Trophoblast cell (in vitro differentiated cells and primary cell): Measurements from ENCODE around the gene PTGIS.

Source experiments
- DNase-seq, 2 donors: peaks; one replicate each; pipeline ENCODE4 v3.0.0-alpha.2; 2016
- H2AFZ ChIP-seq: 2 replicates; pipeline ENCODE4 v1.6.1; 2013; ENCODE audit warnings: low read length, moderate library complexity, mild to moderate bottlenecking; ENCODE audit not compliant: insufficient read depth, poor library complexity
- H2AK5ac ChIP-seq: 2 replicates; pipeline ENCODE4 v1.6.1; 2013; ENCODE audit warnings: mild to moderate bottlenecking, low read length
- H2BK120ac ChIP-seq: 2 replicates; pipeline ENCODE4 v1.6.1; 2013; ENCODE audit warnings: low read length, mild to moderate bottlenecking, moderate library complexity; ENCODE audit not compliant: insufficient read depth, poor library complexity
- H2BK12ac ChIP-seq: 2 replicates; pipeline ENCODE4 v1.6.1; 2013; ENCODE audit warnings: mild to moderate bottlenecking, low read length, moderate library complexity
- H2BK5ac ChIP-seq: 2 replicates; pipeline ENCODE4 v1.6.1; 2013; ENCODE audit warnings: low read length, low read depth, moderate library complexity, mild to moderate bottlenecking; ENCODE audit not compliant: poor library complexity
- H3K14ac ChIP-seq: 2 replicates; pipeline ENCODE4 v1.6.1; 2013; ENCODE audit warnings: mild to moderate bottlenecking, low read length
- H3K18ac ChIP-seq: 2 replicates; pipeline ENCODE4 v1.6.1; 2013; ENCODE audit warnings: mild to moderate bottlenecking, low read length
- H3K23ac ChIP-seq: 2 replicates; pipeline ENCODE4 v1.6.1; 2013; ENCODE audit warnings: low read length
- H3K27ac ChIP-seq: 2 replicates; pipeline ENCODE4 v1.5.1; 2013; ENCODE audit warnings: low read depth, mild to moderate bottlenecking, inconsistent platforms, low read length, moderate library complexity
- H3K27me3 ChIP-seq: 2 replicates; pipeline ENCODE4 v1.6.1; 2013; ENCODE audit warnings: inconsistent platforms, mild to moderate bottlenecking, low read length, moderate library complexity; ENCODE audit not compliant: insufficient read depth
- H3K36me3 ChIP-seq, 2 experiments: 1 replicate in 1 of 2; 2 replicates in 1 of 2; pipeline ENCODE4 v1.6.1; 2013; ENCODE audit warnings: low read length in 2 of 2, mild to moderate bottlenecking in 2 of 2, moderate library complexity in 1 of 2; ENCODE audit not compliant: insufficient read depth in 2 of 2, control insufficient read depth in 1 of 2
- H3K4ac ChIP-seq: 2 replicates; pipeline ENCODE4 v1.6.1; 2013; ENCODE audit warnings: low read depth, mild to moderate bottlenecking, low read length, moderate library complexity
- H3K4me1 ChIP-seq, 2 experiments: 1 replicate in 1 of 2; 2 replicates in 1 of 2; pipeline ENCODE4 v1.6.1; 2013; ENCODE audit warnings: low read length in 2 of 2, mild to moderate bottlenecking in 2 of 2, moderate library complexity in 1 of 2; ENCODE audit not compliant: insufficient read depth in 2 of 2, control insufficient read depth in 1 of 2
- H3K4me2 ChIP-seq: 2 replicates; pipeline ENCODE4 v1.6.1; 2013; ENCODE audit warnings: inconsistent platforms, mild to moderate bottlenecking, low read length, moderate library complexity
- H3K4me3 ChIP-seq: 2 replicates; pipeline ENCODE4 v1.5.1; 2013; ENCODE audit warnings: mild to moderate bottlenecking, low read depth, low read length, inconsistent platforms
- H3K79me1 ChIP-seq: one replicate; pipeline ENCODE4 v1.6.1; 2013; ENCODE audit warnings: low read length
- H3K79me2 ChIP-seq: 2 replicates; pipeline ENCODE4 v1.6.1; 2013; ENCODE audit warnings: low read length, mild to moderate bottlenecking; ENCODE audit not compliant: control insufficient read depth, insufficient read depth, poor library complexity
- H3K9ac ChIP-seq: 2 replicates; pipeline ENCODE4 v1.6.1; 2013; ENCODE audit warnings: mild to moderate bottlenecking, low read length
- H3K9me3 ChIP-seq: 2 replicates; pipeline ENCODE4 v1.6.1; 2013; ENCODE audit warnings: low read depth, mild to moderate bottlenecking, control low read depth, inconsistent platforms, low read length; ENCODE audit not compliant: insufficient read depth
- H4K12ac ChIP-seq: 2 replicates; pipeline ENCODE4 v1.6.1; 2013; ENCODE audit warnings: low read depth, mild to moderate bottlenecking, low read length, moderate library complexity
- H4K8ac ChIP-seq: 2 replicates; pipeline ENCODE4 v1.6.1; 2013; ENCODE audit warnings: low read depth, mild to moderate bottlenecking, low read length, moderate library complexity
- H4K91ac ChIP-seq: one replicate; pipeline ENCODE4 v1.6.1; 2013; ENCODE audit warnings: low read depth, mild to moderate bottlenecking, low read length, moderate library complexity
- WGBS: extraction: QIAGEN DNeasy Blood & Tissue Kit; methylation state at CpG from one replicate; pipeline ENCODE4 v1.1.7; 2013; ENCODE audit warnings: missing lambda C conversion rate; ENCODE audit not compliant: insufficient read length, insufficient coverage; ENCODE audit errors: extremely low coverage; 5-methylcytosine and 5-hydroxymethylcytosine counted together

Gene PTGIS

DNA sequence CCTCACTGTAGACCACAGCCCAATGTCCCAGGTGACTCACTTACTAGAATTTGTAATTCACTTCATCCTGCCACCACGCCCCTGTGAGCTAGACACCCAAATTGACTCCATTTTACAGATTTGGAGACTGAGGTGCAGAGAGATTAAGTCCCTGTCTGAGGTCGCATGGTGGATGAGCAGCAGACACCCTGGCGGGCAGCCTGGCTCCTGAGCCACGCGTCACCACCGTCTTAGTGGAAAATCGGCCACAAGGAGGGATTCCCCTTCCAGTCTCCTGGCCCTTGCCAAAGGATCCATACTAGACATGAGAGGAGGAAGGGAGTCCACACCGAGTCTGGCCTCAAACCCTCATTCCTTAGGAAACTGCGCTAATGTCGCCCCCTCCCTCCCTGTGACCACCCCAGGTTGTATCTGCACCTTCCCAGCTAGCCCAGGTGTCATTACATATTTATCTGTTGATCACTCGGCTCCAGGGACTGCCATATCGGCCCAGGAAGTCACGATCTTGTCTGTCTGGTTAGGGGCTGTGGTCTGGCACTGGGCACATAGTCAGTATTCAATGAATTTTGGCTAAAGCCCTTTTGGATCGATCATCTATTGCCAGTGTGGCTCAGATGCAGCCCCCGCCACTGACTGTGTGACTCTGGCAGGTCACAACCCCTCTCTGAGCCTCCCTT lies 25.7 kb upstream of the PTGIS start:
- H2AK5ac ChIP-seq: peak overlapping the region; percentile 9
- H3K79me1 ChIP-seq: peaks cover 10% of the 10 kb centered on the region
- no peak overlapping the region for H3K4ac ChIP-seq
- no peak overlapping the region for H3K4me2 ChIP-seq
- no CpG with 5 or more reads among the region's 15 CpGs for WGBS
- H4K91ac ChIP-seq: peak overlapping the region; percentile 57
- H3K14ac ChIP-seq: peak overlapping the region; percentile 42
- H3K4me3 ChIP-seq: no peak overlapping the region
- no peaks in the 10 kb centered on the region for H3K9me3 ChIP-seq
- H2BK5ac ChIP-seq: peak overlapping the region; percentile 47
- no peak overlapping the region for H3K9ac ChIP-seq
- peaks cover 11 to 15% of the 10 kb centered on the region in 2 experiments for H3K4me1 ChIP-seq
- peak overlapping the region; percentile 49 for H2BK120ac ChIP-seq
- no peaks in the 10 kb centered on the region for H3K27me3 ChIP-seq
- H4K12ac ChIP-seq: no peak overlapping the region
- no peaks in the 10 kb centered on the region for H3K36me3 ChIP-seq
- H2BK12ac ChIP-seq: peak overlapping the region; percentile 41
- H3K27ac ChIP-seq: peak overlapping the region; percentile 19
- DNase-seq: peak; percentile 24 to 49
- no peak overlapping the region for H3K23ac ChIP-seq
- peak overlapping the region; percentile 57 for H4K8ac ChIP-seq
- H2AFZ ChIP-seq: no peak overlapping the region
- peak overlapping the region; percentile 25 for H3K18ac ChIP-seq
- no peaks in the 10 kb centered on the region for H3K79me2 ChIP-seq

DNA sequence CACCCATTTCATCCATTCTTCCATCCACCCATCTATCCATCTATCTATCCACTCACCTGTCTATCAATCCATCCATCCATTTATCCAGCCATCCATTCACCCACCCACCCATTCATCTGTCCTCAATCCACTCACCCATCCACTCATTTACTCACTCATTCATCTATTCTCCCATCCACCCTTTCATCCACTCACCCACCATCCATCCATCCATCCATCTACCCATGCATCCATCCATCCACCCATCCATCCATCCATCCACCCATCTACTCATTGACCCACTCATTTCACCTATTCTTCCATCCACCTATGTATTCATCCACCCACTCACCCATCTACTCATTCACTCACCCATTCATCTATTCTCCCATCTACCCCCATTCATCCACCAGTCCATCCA lies 24.2 kb upstream of the PTGIS start:
- no peak overlapping the region for H4K12ac ChIP-seq
- H3K79me1 ChIP-seq: peaks cover 10% of the 10 kb centered on the region
- no peaks in the 10 kb centered on the region for H3K27me3 ChIP-seq
- H3K14ac ChIP-seq: no peak overlapping the region
- no peak overlapping the region for H2BK12ac ChIP-seq
- no peak overlapping the region for H4K91ac ChIP-seq
- no peak overlapping the region for H4K8ac ChIP-seq
- no peak overlapping the region for H3K27ac ChIP-seq
- peaks cover 2% of the 10 kb centered on the region for H3K9me3 ChIP-seq
- H2AK5ac ChIP-seq: no peak overlapping the region
- no peak overlapping the region for H3K9ac ChIP-seq
- no peak overlapping the region for H3K4me2 ChIP-seq
- H2AFZ ChIP-seq: no peak overlapping the region
- H3K36me3 ChIP-seq: no peaks in the 10 kb centered on the region
- H2BK120ac ChIP-seq: no peak overlapping the region
- peaks cover 11 to 15% of the 10 kb centered on the region in 2 experiments for H3K4me1 ChIP-seq
- DNase-seq: no peak
- no peak overlapping the region for H3K4me3 ChIP-seq
- H3K79me2 ChIP-seq: no peaks in the 10 kb centered on the region
- H3K23ac ChIP-seq: no peak overlapping the region
- H3K18ac ChIP-seq: no peak overlapping the region
- H2BK5ac ChIP-seq: no peak overlapping the region
- no peak overlapping the region for H3K4ac ChIP-seq

DNA sequence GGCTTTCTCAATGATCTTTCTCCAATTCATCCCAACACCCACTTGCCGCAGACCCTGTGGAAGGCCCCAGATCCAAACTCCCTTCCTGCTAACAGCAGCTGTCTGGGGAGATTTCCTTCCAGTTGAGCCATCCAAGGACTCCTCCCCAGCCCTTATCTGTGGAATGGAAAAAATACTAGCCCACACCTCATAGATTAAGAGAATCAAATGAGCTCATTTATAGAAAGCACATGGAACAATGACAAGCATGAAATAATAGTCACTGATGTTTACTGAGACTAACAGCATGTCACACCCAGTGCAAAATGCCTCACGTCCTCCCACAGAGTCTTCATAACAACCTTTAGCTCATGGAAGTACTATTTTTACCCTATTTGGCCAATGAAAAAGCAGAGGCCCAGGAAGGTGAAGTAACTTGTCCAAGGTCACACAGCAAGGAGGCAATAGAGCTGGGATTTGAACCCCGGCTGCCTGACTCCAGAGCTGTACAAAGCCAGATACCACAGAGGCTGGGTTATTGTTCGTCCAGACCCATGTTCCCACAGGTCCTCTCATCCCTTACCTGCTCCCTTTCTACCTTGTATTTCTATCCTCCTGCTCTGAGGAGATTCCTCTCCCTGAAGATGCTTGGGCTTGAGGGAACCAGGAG lies 23.4 kb upstream of the PTGIS start:
- Histone ChIP-seq H4K91ac (no peak overlapping the region), H3K9ac (no peak overlapping the region), H2BK120ac (no peak overlapping the region), H3K18ac (no peak overlapping the region), H3K36me3 (no peaks in the 10 kb centered on the region), H3K14ac (no peak overlapping the region), H3K4me3 (no peak overlapping the region), H3K23ac (no peak overlapping the region), H2AK5ac (no peak overlapping the region), H2AFZ (no peak overlapping the region), H3K4ac (no peak overlapping the region), H4K12ac (no peak overlapping the region), H3K9me3 (peaks cover 2% of the 10 kb centered on the region), H3K79me2 (no peaks in the 10 kb centered on the region), H2BK12ac (no peak overlapping the region), H3K4me2 (no peak overlapping the region), H4K8ac (no peak overlapping the region), H2BK5ac (no peak overlapping the region), H3K27ac (no peak overlapping the region), H3K27me3 (no peaks in the 10 kb centered on the region), H3K79me1 (peaks cover 10% of the 10 kb centered on the region), H3K4me1 (peaks cover 11 to 15% of the 10 kb centered on the region in 2 experiments)
- DNase-seq: peak in 1 of 2 donors; percentile 37
- WGBS: no CpG with 5 or more reads among the region's 4 CpGs

DNA sequence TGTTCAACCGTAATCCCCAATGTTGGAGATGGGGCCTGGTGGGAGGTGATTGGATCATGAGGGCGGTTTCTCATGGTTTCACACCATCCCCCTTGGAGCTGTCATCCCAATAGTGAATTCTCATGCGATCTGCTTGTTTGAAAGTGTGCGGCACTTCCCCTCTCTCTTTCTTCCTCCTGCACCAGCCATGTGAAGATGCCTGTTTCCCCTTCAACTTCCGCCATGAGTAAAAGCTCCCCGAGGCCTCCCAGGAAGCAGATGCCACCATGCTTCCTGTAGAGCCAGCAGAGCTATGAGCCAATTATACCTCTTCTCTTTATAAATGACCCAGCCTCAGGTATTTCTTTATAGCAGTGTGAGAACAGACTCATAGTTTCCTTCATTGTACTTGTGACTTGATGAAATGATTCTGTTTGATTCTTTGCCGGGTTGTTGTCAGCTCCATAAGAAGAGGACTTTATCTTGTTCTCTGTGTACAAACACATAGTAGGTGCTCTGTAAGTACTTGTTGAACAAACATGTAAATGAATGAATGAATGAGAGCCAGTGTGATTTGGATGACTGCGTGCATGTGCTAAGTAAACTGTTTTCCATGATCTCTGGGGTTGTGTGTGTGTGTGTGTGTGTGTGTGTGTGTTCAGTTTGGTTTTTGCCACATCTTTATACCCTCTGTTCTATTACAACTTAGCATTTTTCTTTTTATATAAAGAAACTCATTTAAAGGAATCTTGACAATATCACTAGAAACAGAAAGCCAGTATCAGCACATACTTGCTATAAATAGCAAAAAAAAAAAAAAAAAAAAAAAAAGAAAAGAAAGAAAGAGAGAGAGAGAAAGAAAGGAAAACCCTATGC lies 22.5 kb upstream of the PTGIS start:
- Histone ChIP-seq H3K4me1 (peaks cover 11 to 15% of the 10 kb centered on the region in 2 experiments), H3K79me2 (no peaks in the 10 kb centered on the region), H2BK12ac (no peak overlapping the region), H2AFZ (no peak overlapping the region), H3K4me2 (no peak overlapping the region), H3K27me3 (no peaks in the 10 kb centered on the region), H4K12ac (no peak overlapping the region), H3K4me3 (no peak overlapping the region), H3K23ac (no peak overlapping the region), H3K14ac (no peak overlapping the region), H3K9ac (no peak overlapping the region), H3K18ac (no peak overlapping the region), H3K4ac (no peak overlapping the region), H3K27ac (no peak overlapping the region), H2BK120ac (no peak overlapping the region), H3K9me3 (peaks cover 2% of the 10 kb centered on the region), H4K8ac (no peak overlapping the region), H3K79me1 (peaks cover 10% of the 10 kb centered on the region), H3K36me3 (no peaks in the 10 kb centered on the region), H4K91ac (no peak overlapping the region), H2AK5ac (no peak overlapping the region), H2BK5ac (no peak overlapping the region)
- WGBS: no CpG with 5 or more reads among the region's 8 CpGs
- DNase-seq: no peak
